Psoas muscle (tissue), 8 donors: ENCODE results near the gene ALPK1. TPM values are rescaled to one million over a fixed set of nuclear protein-coding genes. Genes with fewer than 3 reads are reported as not detected.

ENCODE experiments used
- ATAC-seq, 4 donors: fragments of 200-7000 bp; cut with Tn5 transposase; one replicate each; pipeline ENCODE4 v1.9.1; 2020; ENCODE audit warnings: moderate library complexity in 3 of 4, mild to moderate bottlenecking in 2 of 4
- DNase-seq, 2 donors: peaks; one replicate each; pipeline ENCODE4 v3.0.0-alpha.2; 2020
- H3K27ac ChIP-seq: fragments of 200-600 bp; one replicate; pipeline ENCODE4 v1.8.0; 2022
- H3K27me3 ChIP-seq, 3 donors: fragments of 200-600 bp in 1 of 3; one replicate each; pipeline versions ENCODE4 v1.6.1 to v1.8.0; 2013 to 2022; ENCODE audit warnings: low read length in 2 of 3, mild to moderate bottlenecking in 2 of 3, moderate library complexity in 1 of 3; ENCODE audit not compliant: insufficient read depth in 3 of 3
- H3K36me3 ChIP-seq, 2 donors: fragments of 200-600 bp in 1 of 2; one replicate each; pipeline versions ENCODE4 v1.6.1 to v1.8.0; 2013 to 2022; ENCODE audit warnings: low read depth in 1 of 2, mild to moderate bottlenecking in 1 of 2, moderate library complexity in 1 of 2; ENCODE audit not compliant: insufficient read depth in 1 of 2
- H3K4me1 ChIP-seq: fragments of 200-600 bp; one replicate; pipeline ENCODE4 v1.8.0; 2022
- H3K4me3 ChIP-seq: fragments of 200-600 bp; one replicate; pipeline ENCODE4 v1.8.0; 2022; ENCODE audit warnings: mild to moderate bottlenecking
- H3K9me3 ChIP-seq: fragments of 200-600 bp; one replicate; pipeline ENCODE4 v1.8.0; 2022
- CTCF ChIP-seq: fragments of 200-600 bp; IDR thresholded peaks from one replicate; pipeline ENCODE4 v1.8.0; 2022; ENCODE audit warnings: antibody characterized with exemption
- WGBS, 3 donors: extraction: QIAGEN DNeasy Blood & Tissue Kit; methylation state at CpG; one replicate each; pipeline versions ENCODE4 v1.1.6 to v1.1.7; 2013; 5-methylcytosine and 5-hydroxymethylcytosine counted together
- intact Hi-C, 2 donors: fragments of 100-400 bp; cut with DNase I; formaldehyde crosslinking; loops; one replicate each; pipeline versions ENCODE4 v1.11.0 to v1.14.2; 2022
- polyA plus RNA-seq, 3 donors: library from polyadenylated mRNA; stranded (reverse); fragments of 200-250 nt; gene quantifications; one replicate each; pipeline ENCODE4 v1.2.3, GENCODE V29; 2013
- total RNA-seq, 4 donors: library from RNA; stranded (reverse); fragmentation: NEBNext Ultra II Directional in 2 of 4; extraction: Animal tissue kit (Norgen Biotek cat#: 25700) in 2 of 4; gene quantifications; one replicate each; pipeline versions ENCODE4 v1.2.1 to v1.2.4, GENCODE V29; 2021 to 2023
- donor health status: healthy with polysubstance abuse.
- donor health status: DM: no; HTN: no; CAD: no; lungs with moderate emphysema.
- donor health status: Bipolar disorder and iron deficiency.
- donor health status: healthy.
- donor health status: DM: yes; HTN: yes; CAD: no.
- donor health status: DM: no; HTN: no; CAD: no.
- donor health status: DM: no; HTN: no; CAD: no.
- donor health status: DM: yes; HTN: yes; CAD: no.

ALPK1 gene
- total and polyA plus RNA-seq, 7 donors: 0.72 to 11.0 (median 3.1) TPM

DNA sequence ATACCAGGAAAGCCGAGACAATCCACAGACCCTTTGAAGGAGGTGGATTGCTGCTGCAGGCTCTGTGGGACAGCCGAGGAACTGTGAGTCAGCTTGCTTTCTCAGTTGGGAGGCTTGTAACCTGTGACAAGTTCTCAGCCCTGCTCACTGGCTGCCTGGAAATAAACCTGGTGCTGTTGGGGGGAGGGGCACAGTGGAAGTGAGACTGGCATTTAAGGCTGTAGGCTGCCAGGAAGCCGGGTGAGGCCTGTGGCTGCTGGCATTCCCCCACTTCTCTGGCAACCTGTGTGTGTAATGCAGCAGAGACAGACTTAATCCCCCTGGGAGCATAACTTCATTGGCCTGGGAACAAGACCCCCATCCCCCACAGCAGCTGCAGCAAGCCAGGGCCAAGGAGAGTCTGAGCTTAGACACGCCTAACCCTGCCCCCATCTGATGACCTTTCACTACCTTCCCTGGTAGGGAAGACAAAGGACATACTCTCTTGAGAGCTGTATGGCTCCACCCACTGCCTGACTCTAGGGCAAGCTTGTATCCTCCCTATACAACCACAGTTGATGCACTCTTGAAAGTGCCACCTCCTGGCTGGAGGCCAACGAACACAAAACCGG, 64.1 kb downstream of the ALPK1 start:
- H3K27ac ChIP-seq: no peak overlapping the region
- ATAC-seq (peak; percentile 37 to 91 (median 59)), DNase-seq (no peak)
- H3K4me3 ChIP-seq: no peak overlapping the region
- no peak for TF ChIP-seq CTCF
- no peaks in the 10 kb centered on the region for H3K4me1 ChIP-seq
- no peaks in the 10 kb centered on the region for H3K27me3 ChIP-seq
- intact Hi-C loops: no loop called here
- peaks cover 2% of the 10 kb centered on the region for H3K9me3 ChIP-seq
- WGBS, 3 donors: 37 to 51% (median 43%) methylated on average over 6 of the region's 6 CpGs
- H3K36me3 ChIP-seq: no peaks in the 10 kb centered on the region

DNA sequence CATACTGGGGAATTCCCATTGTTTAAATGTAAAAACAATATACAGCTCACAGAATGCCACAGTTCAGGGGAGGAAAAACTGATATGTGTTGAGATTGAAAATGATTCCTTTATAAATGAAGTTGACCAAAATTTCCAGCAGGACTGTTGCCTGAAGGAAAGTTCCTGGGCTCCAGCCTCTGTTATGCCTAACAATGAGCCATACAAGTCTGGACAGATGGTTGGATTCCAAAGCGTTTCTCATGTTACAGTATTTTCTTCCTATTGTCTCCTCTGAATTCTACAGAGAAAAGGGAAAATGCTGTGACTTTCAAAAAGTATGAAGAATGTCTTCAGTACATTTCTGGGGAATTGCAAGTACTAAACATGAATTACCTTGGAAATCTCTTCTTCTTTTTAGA, 73.3 kb downstream of the ALPK1 start:
- Histone ChIP-seq H3K36me3 (no peaks in the 10 kb centered on the region), H3K4me1 (no peaks in the 10 kb centered on the region), H3K27ac (no peak overlapping the region), H3K27me3 (no peaks in the 10 kb centered on the region), H3K9me3 (peaks cover 8% of the 10 kb centered on the region), H3K4me3 (no peak overlapping the region)
- ATAC-seq (no peak), DNase-seq (no peak)
- WGBS, 3 donors: 6 to 39% (median 25%) methylated on average over 1 of the region's 1 CpG
- intact Hi-C loops: no loop called here
- TF ChIP-seq CTCF: no peak

GRCh38 chr4:112371361-112371760, 74.2 kb downstream of the ALPK1 start:
- WGBS, 3 donors: 87 to 93% (median 90%) methylated on average over 3 of the region's 3 CpGs
- Histone ChIP-seq H3K27me3 (no peaks in the 10 kb centered on the region), H3K27ac (no peak overlapping the region)

DNA sequence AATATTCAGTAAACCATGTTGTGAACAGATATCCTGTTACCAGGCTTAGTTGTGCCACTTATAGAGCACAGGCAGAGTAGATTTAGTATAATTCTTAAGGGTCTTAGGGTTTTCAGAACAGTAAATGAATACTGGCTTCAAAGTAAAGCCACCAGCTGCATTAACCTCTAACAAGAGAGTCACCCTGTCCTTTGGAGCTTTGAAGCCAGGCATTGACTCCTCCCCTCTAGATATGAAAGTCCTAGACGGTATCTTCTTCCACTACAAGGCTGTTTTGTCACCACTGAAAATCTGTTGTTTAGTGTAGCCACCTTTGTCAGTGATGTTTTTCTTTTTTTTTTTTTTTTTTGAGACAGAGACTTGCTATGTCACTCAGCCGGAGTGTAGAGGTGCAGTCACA, 77.7 kb downstream of the ALPK1 start:
- no peak overlapping the region for H3K27ac ChIP-seq
- WGBS, 3 donors: 91 to 98% (median 93%) methylated on average over 2 of the region's 2 CpGs
- intact Hi-C loops: no loop called here
- no peak for DNase-seq
- H3K4me1 ChIP-seq: peaks cover 5% of the 10 kb centered on the region
- no peak for ATAC-seq
- H3K4me3 ChIP-seq: no peak overlapping the region
- no peaks in the 10 kb centered on the region for H3K9me3 ChIP-seq
- H3K36me3 ChIP-seq: no peaks in the 10 kb centered on the region
- TF ChIP-seq CTCF: no peak
- no peaks in the 10 kb centered on the region for H3K27me3 ChIP-seq

More at GRCh38 chr4:112371361-112371760, 74.2 kb downstream of the ALPK1 start:
- Histone ChIP-seq H3K36me3 (no peaks in the 10 kb centered on the region), H3K9me3 (peaks cover 6% of the 10 kb centered on the region), H3K4me3 (no peak overlapping the region), H3K4me1 (no peaks in the 10 kb centered on the region)
- no peak for TF ChIP-seq CTCF
- intact Hi-C loops: no loop called here
- DNase-seq: no peak
- ATAC-seq: no peak

GRCh38 chr4:112377171-112377570, 80.0 kb downstream of the ALPK1 start:
- intact Hi-C loops: no loop called here
- no peak for DNase-seq
- Histone ChIP-seq H3K27me3 (no peaks in the 10 kb centered on the region), H3K4me1 (peaks cover 5% of the 10 kb centered on the region), H3K27ac (no peak overlapping the region), H3K4me3 (no peak overlapping the region), H3K36me3 (no peaks in the 10 kb centered on the region), H3K9me3 (no peaks in the 10 kb centered on the region)
- 72 to 81% (median 75%) methylated on average over 6 of the region's 6 CpGs for WGBS, 3 donors
- TF ChIP-seq CTCF: no peak
- no peak for ATAC-seq
